GM18526 (cell line): ENCODE results near the gene SORL1.

ENCODE experiments used
- POLR2A ChIP-seq: IDR thresholded peaks from 3 replicates; pipeline ENCODE4 v1.6.1; 2011; ENCODE audit not compliant: insufficient read length; ENCODE audit errors: extremely low read depth

Gene SORL1

GRCh38 chr11:121606354-121606753, 154.2 kb downstream of the SORL1 start:
- TF ChIP-seq POLR2A, result no peak

- TF ChIP-seq POLR2A, result no peak
Measured at GRCh38 chr11:121607341-121607740, 155.2 kb downstream of the SORL1 start.

DNA sequence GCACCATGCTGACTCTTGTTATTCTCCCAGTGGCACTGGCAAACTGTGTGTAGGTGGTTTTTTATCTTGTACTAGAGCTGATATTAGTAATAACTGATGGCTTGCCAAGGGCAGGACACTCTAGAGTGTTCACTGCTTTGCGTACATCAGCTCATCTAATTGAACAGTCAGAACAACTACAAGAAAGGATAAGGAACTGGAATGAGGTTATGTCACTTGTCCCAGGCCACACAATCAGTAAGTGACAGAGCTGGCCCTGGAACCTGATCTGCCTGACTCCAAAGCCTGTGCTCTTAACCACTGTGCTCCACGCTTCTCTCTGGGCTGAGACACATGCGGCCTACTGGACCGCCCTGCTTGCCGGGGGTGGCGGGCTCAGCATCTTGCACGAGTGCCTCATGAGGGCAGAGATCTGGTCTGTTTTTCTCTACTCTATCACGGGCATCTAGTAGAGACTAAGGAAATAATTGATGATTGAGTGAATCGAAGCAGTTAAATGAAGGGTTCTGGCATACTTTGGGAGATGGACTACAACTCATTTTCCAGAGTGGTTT, 156.5 kb downstream of the SORL1 start:
- no peak for TF ChIP-seq POLR2A

- no peak for TF ChIP-seq POLR2A
Measured at GRCh38 chr11:121610706-121611105, 158.6 kb downstream of the SORL1 start.

DNA sequence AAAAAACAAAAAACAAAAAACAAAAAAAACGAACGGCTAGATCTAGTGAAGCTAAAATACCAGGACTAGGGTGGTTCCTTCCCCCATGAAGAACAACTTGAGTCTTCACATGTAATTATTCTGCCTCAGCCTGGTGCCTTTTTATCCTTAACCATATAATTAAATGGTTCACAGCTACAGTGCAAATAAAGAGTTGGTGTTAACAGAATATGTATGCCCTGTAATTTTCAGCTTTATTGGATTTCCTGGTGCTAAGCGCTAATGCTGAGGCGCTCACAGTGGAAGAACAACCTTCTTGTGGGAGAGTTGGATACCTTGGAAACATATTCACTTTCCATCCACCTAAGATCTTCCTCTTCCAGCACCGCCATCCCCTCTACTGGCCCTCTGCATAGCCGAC, 159.1 kb downstream of the SORL1 start:
- TF ChIP-seq POLR2A, result no peak

DNA sequence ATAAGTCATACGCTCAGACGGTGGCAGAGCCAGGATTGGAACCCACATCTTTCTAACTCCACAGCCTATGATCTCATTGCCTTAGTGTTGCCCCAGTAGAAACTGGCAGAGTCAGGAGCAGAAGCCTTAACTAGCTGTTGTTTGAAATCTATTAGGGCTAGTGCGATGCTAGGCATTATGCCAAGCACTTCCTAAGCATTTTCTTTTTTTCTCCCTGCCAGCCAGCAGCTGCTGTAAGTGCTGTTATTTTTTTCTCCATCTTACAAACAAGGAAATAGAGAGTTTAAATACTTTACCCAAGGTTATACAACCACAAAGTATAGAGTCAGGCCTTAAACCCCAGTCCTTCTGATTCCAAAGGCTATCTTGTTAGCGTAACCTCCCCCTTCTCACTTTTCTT, 161.6 kb downstream of the SORL1 start:
- no peak for TF ChIP-seq POLR2A

DNA sequence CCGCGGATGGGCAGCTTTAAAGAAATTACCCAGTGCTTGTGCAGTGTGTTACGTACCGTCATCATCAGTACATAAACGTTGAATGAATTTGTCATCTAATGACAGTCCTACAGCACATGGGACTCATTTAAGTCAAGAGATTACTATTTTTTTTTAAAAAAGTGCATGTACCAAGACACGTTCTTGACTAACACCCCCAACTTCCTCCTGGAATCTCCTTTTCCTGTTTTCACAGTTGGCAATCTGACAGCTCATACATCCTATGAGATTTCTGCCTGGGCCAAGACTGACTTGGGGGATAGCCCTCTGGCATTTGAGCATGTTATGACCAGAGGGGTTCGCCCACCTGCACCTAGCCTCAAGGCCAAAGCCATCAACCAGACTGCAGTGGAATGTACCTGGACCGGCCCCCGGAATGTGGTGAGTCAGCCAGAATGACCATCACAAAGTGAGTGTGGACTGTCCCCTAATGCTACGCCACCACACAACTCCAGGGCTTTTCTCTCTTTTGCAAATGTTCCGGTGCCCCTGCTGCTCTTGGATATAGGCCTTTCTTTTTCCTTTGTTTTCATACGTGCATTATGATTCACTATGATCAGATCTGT, 162.6 kb downstream of the SORL1 start:
- no peak for TF ChIP-seq POLR2A

GRCh38 chr11:121615501-121615900, 163.4 kb downstream of the SORL1 start:
- TF ChIP-seq POLR2A, result no peak

- TF ChIP-seq POLR2A, result no peak
Measured at GRCh38 chr11:121618516-121618915, 166.4 kb downstream of the SORL1 start.

- no peak for TF ChIP-seq POLR2A
Measured at GRCh38 chr11:121625777-121626506, 173.8 kb downstream of the SORL1 start.

DNA sequence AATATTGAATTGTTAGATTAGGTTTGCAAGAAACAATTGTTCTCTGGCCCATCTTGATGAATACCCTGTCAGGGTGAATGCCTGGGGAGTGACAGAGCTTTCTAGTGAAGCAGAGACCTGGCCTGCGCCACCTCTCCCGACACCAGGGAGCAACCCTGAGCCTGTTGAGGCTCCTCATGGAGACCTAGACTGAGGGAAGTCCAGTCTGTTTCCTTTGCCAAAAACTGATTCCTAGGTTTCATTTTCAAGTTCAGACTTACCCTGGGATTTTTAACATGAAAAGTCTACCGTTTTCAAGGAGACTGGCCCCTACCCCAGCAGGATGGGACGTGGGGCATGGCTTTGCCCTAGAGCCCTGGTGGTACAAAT, 174.4 kb downstream of the SORL1 start:
- no peak for TF ChIP-seq POLR2A

DNA sequence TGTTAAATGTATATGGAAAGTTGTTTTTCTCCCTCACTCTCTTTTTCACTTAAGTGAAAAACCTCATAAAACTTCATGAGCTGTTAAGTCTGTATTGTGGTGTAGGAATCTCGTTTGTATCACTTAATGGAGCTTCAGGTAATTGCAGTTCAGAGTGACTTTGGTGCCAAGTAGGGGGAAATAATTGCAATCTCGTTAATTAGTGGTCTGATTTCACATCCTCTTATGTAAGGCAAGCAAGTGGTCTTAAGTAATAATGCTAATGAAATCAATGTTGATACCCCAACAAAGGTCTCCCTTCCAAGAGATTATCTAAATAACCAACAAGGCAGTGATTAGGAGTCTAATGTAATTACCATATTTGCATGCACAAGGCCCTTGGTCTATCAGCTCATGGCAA, 174.9 kb downstream of the SORL1 start:
- TF ChIP-seq POLR2A, result no peak

DNA sequence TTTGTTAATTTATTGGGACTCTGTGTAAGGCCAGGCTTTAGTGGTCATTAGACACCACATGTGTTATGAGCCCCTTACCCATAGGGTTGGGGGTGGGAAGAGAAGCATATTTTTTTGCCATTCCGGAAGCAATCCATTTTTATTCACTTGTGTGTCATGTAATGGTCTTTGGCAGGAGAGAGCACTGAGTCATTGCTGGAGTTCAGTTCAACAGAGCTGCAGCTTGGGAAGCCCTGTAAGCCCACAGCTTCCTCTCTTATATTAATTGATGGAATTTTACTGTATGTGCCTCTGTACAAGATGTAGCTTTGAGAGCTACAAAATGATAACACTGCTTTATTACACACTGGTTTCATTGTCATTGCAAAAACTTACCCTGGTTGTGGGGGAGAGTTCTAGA, 177.9 kb downstream of the SORL1 start:
- TF ChIP-seq POLR2A, result no peak

- TF ChIP-seq POLR2A, result no peak
Measured at GRCh38 chr11:121631456-121631855, 179.3 kb downstream of the SORL1 start.

DNA sequence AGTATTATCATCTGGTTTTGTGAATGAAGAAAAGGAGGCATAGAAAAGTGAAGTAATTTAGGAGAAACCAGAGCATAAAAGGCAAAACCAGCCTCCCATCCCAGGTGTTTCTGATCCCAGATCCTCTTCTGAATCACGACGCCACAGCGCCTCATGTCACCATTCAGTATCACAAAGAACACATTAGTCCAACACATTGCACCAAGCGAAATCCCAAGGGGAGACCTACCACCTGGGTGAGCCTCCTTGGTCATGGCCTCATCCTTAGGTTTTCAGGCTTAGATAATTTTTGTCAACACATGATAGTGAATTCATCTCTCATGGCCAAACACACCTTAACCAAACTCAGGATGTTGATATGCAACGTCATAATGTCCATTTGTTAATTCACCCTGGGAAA, 182.2 kb downstream of the SORL1 start:
- TF ChIP-seq POLR2A, result no peak

GRCh38 chr11:121634889-121635288, 182.8 kb downstream of the SORL1 start:
- no peak for TF ChIP-seq POLR2A
